Epithelial cell of proximal tubule (primary cell): ENCODE measurements around the gene RPS6KB2. TPM values are rescaled to one million over a fixed set of nuclear protein-coding genes. Genes with fewer than 3 reads are reported as not detected.

ENCODE experiments used
- DNase-seq: peaks from one replicate; pipeline ENCODE4 v3.0.0-alpha.2; 2011; ENCODE audit warnings: low read depth
- H3K4me3 ChIP-seq: 2 replicates; pipeline ENCODE4 v1.5.1; 2011; ENCODE audit warnings: low read depth, mild to moderate bottlenecking, low read length
- CTCF ChIP-seq: conservative IDR thresholded peaks from 2 replicates; pipeline ENCODE4 v1.5.1; 2012; ENCODE audit warnings: low read depth, mild to moderate bottlenecking, low read length
- total RNA-seq: library from RNA; depleted of rRNA; stranded (reverse); fragments of >200 nt; gene quantifications from 2 replicates; pipeline ENCODE4 v1.2.3, GENCODE V29; 2015

Gene RPS6KB2
- total RNA-seq, 1 donor from 2014 or later: 64.1 TPM

GRCh38 chr11:67433536-67434394, 5.5 kb downstream of the RPS6KB2 start:
- DNase-seq: no peak
- no peak for TF ChIP-seq CTCF

GRCh38 chr11:67434395-67434881, 6.1 kb downstream of the RPS6KB2 start:
- no peak for TF ChIP-seq CTCF
- no peak for DNase-seq
- no peak overlapping the region for H3K4me3 ChIP-seq

More at GRCh38 chr11:67433536-67434394, 5.5 kb downstream of the RPS6KB2 start:
- no peak overlapping the region for H3K4me3 ChIP-seq

- no peak for DNase-seq
- no peak for TF ChIP-seq CTCF
- H3K4me3 ChIP-seq: no peak overlapping the region
Observed at GRCh38 chr11:67435031-67435726, 6.9 kb downstream of the RPS6KB2 start.

- TF ChIP-seq CTCF: no peak
- no peak overlapping the region for H3K4me3 ChIP-seq
- no peak for DNase-seq
Observed at GRCh38 chr11:67435727-67436458, 7.6 kb downstream of the RPS6KB2 start.

GRCh38 chr11:67436459-67437081, 8.3 kb downstream of the RPS6KB2 start:
- no peak for TF ChIP-seq CTCF
- H3K4me3 ChIP-seq: no peak overlapping the region
- DNase-seq: no peak

GRCh38 chr11:67437082-67437808, 9.0 kb downstream of the RPS6KB2 start, which contains the start of gene PTPRCAP:
TSS of gene PTPRCAP (minus strand) at chr11:67437682. CDS start at chr11:67437619, 63 bp downstream.
- TF ChIP-seq CTCF: no peak
- H3K4me3 ChIP-seq: no peak within 1 kb of the TSS
- DNase-seq: no peak
